Astrocyte (in vitro differentiated cells and primary cell): ENCODE measurements around the gene RIMBP2. TPM values are rescaled to one million over a fixed set of nuclear protein-coding genes. Genes with fewer than 3 reads are reported as not detected.

Source experiments
- DNase-seq: peaks from one replicate; pipeline ENCODE4 v3.0.0-alpha.2; 2010; ENCODE audit warnings: low read depth
- FAIRE-seq: peaks from 2 replicates; lab custom pipeline; 2011; peaks lifted over from hg19 to GRCh38; lab: Jason Lieb, UNC
- H2AFZ ChIP-seq: 2 replicates; pipeline ENCODE4 v1.6.0; 2012; ENCODE audit warnings: low read depth, low read length, inconsistent platforms
- H3K27ac ChIP-seq: 2 replicates; pipeline ENCODE4 v1.5.1; 2011; ENCODE audit warnings: low read depth, low read length, inconsistent platforms
- H3K27me3 ChIP-seq: 2 replicates; pipeline ENCODE4 v1.6.0; 2011; ENCODE audit warnings: low read length, inconsistent platforms; ENCODE audit not compliant: insufficient read depth
- H3K36me3 ChIP-seq: 2 replicates; pipeline ENCODE4 v1.5.1; 2011; ENCODE audit warnings: low read length, inconsistent platforms; ENCODE audit not compliant: insufficient read depth
- H3K4me1 ChIP-seq: 2 replicates; pipeline ENCODE4 v1.5.1; 2011; ENCODE audit warnings: low read length, inconsistent platforms; ENCODE audit not compliant: insufficient read depth
- H3K4me2 ChIP-seq: 2 replicates; pipeline ENCODE4 v1.6.0; 2012; ENCODE audit warnings: low read length, inconsistent platforms
- H3K4me3 ChIP-seq: 2 replicates; pipeline ENCODE4 v1.5.1; 2011; ENCODE audit warnings: low read depth, mild to moderate bottlenecking, low read length, inconsistent platforms; ENCODE audit not compliant: insufficient read depth
- H3K79me2 ChIP-seq: 2 replicates; pipeline ENCODE4 v1.6.0; 2012; ENCODE audit warnings: mild to moderate bottlenecking, low read length, inconsistent platforms; ENCODE audit not compliant: insufficient read depth
- H3K9ac ChIP-seq: 2 replicates; pipeline ENCODE4 v1.6.0; 2012; ENCODE audit warnings: mild to moderate bottlenecking, low read length, inconsistent platforms
- H3K9me3 ChIP-seq: 2 replicates; pipeline ENCODE4 v1.5.1; 2012; ENCODE audit warnings: low read depth, mild to moderate bottlenecking, low read length, inconsistent platforms; ENCODE audit not compliant: insufficient read depth
- H4K20me1 ChIP-seq: 2 replicates; pipeline ENCODE4 v1.6.0; 2012; ENCODE audit warnings: low read length, inconsistent platforms; ENCODE audit not compliant: insufficient read depth
- H3K27ac Mint-ChIP-seq: one replicate; pipeline ENCODE4 v1.8.0; 2021; ENCODE audit warnings: mild to moderate bottlenecking, mixed read lengths; ENCODE audit not compliant: unreplicated experiment
- H3K27me3 Mint-ChIP-seq: one replicate; pipeline ENCODE4 v1.8.0; 2021; ENCODE audit warnings: low read depth, mixed read lengths; ENCODE audit not compliant: unreplicated experiment
- H3K36me3 Mint-ChIP-seq: one replicate; pipeline ENCODE4 v1.8.0; 2021; ENCODE audit warnings: low read depth, mixed read lengths; ENCODE audit not compliant: unreplicated experiment
- H3K4me1 Mint-ChIP-seq: one replicate; pipeline ENCODE4 v1.8.0; 2021; ENCODE audit warnings: low read depth, mixed read lengths; ENCODE audit not compliant: unreplicated experiment
- H3K4me3 Mint-ChIP-seq: one replicate; pipeline ENCODE4 v1.8.0; 2021; ENCODE audit warnings: mild to moderate bottlenecking, moderate library complexity, mixed read lengths; ENCODE audit not compliant: unreplicated experiment
- H3K9me3 Mint-ChIP-seq: one replicate; pipeline ENCODE4 v1.8.0; 2021; ENCODE audit warnings: mild to moderate bottlenecking, mixed read lengths; ENCODE audit not compliant: unreplicated experiment
- CTCF ChIP-seq: IDR thresholded peaks from 2 replicates; pipeline ENCODE4 v1.5.1; 2011; ENCODE audit warnings: low read depth, mild to moderate bottlenecking, inconsistent platforms, low read length, moderate library complexity; ENCODE audit not compliant: insufficient read depth
- EZH2 ChIP-seq: IDR thresholded peaks from 2 replicates; pipeline ENCODE4 v1.6.1; 2012; ENCODE audit warnings: mild to moderate bottlenecking, low read length, inconsistent platforms; ENCODE audit not compliant: insufficient read depth
- total RNA-seq: library from RNA; stranded (reverse); gene quantifications from 2 replicates; pipeline ENCODE4 v1.2.1, GENCODE V29; 2021

Gene RIMBP2
- total RNA-seq, 1 donor from 2014 or later = 2.2 TPM

GRCh38 chr12:130566446-130567155 lies 149.5 kb downstream of the RIMBP2 start:
- TF ChIP-seq CTCF (no peak), EZH2 (no peak)
- Mint-ChIP-seq H3K36me3 (no peaks in the 10 kb centered on the region), H3K4me3 (no peak overlapping the region), H3K4me1 (no peaks in the 10 kb centered on the region), H3K27me3 (no peaks in the 10 kb centered on the region), H3K9me3 (peaks cover 14% of the 10 kb centered on the region), H3K27ac (no peak overlapping the region)
- DNase-seq (no peak), FAIRE-seq (no peak)
- H2AFZ ChIP-seq = no peak overlapping the region
- H3K4me1 ChIP-seq = no peaks in the 10 kb centered on the region
- no peaks in the 10 kb centered on the region for H3K79me2 ChIP-seq
- H4K20me1 ChIP-seq = no peaks in the 10 kb centered on the region
- H3K4me3 ChIP-seq = no peak overlapping the region
- H3K27me3 ChIP-seq = no peaks in the 10 kb centered on the region
- H3K27ac ChIP-seq = no peak overlapping the region
- H3K4me2 ChIP-seq = no peak overlapping the region
- no peak overlapping the region for H3K9ac ChIP-seq
- no peaks in the 10 kb centered on the region for H3K36me3 ChIP-seq
- H3K9me3 ChIP-seq = peaks cover 6% of the 10 kb centered on the region

GRCh38 chr12:130565189-130565588 lies 150.9 kb downstream of the RIMBP2 start:
- TF ChIP-seq CTCF = no peak
- Histone ChIP-seq H3K4me2 (no peak overlapping the region), H3K4me1 (no peaks in the 10 kb centered on the region), H3K27me3 (no peaks in the 10 kb centered on the region), H2AFZ (no peak overlapping the region), H3K9ac (no peak overlapping the region), H3K36me3 (no peaks in the 10 kb centered on the region), H3K4me3 (no peak overlapping the region), H3K79me2 (no peaks in the 10 kb centered on the region), H3K27ac (no peak overlapping the region), H4K20me1 (no peaks in the 10 kb centered on the region), H3K9me3 (peaks cover 9% of the 10 kb centered on the region)
- H3K4me1 Mint-ChIP-seq = no peaks in the 10 kb centered on the region
- DNase-seq = no peak
- FAIRE-seq = no peak
- no peak overlapping the region for H3K4me3 Mint-ChIP-seq
- peaks cover 12% of the 10 kb centered on the region for H3K9me3 Mint-ChIP-seq
- no peaks in the 10 kb centered on the region for H3K36me3 Mint-ChIP-seq
- H3K27ac Mint-ChIP-seq = no peak overlapping the region
- no peaks in the 10 kb centered on the region for H3K27me3 Mint-ChIP-seq

GRCh38 chr12:130563323-130563722 lies 152.8 kb downstream of the RIMBP2 start:
- H3K9ac ChIP-seq = no peak overlapping the region
- TF ChIP-seq EZH2 (no peak), CTCF (no peak)
- H2AFZ ChIP-seq = no peak overlapping the region
- H3K27me3 Mint-ChIP-seq = no peaks in the 10 kb centered on the region
- FAIRE-seq (no peak), DNase-seq (no peak)
- H3K36me3 ChIP-seq = no peaks in the 10 kb centered on the region
- no peaks in the 10 kb centered on the region for H3K4me1 ChIP-seq
- no peak overlapping the region for H3K4me3 Mint-ChIP-seq
- H3K79me2 ChIP-seq = no peaks in the 10 kb centered on the region
- no peak overlapping the region for H3K4me3 ChIP-seq
- H3K27ac Mint-ChIP-seq = no peak overlapping the region
- no peak overlapping the region for H3K4me2 ChIP-seq
- H3K9me3 Mint-ChIP-seq = peaks cover 8% of the 10 kb centered on the region
- no peaks in the 10 kb centered on the region for H3K4me1 Mint-ChIP-seq
- H3K9me3 ChIP-seq = peaks cover 9% of the 10 kb centered on the region
- no peaks in the 10 kb centered on the region for H3K36me3 Mint-ChIP-seq
- no peaks in the 10 kb centered on the region for H3K27me3 ChIP-seq
- no peaks in the 10 kb centered on the region for H4K20me1 ChIP-seq
- no peak overlapping the region for H3K27ac ChIP-seq
